ENCODE results near the gene PRKG1.

DNA sequence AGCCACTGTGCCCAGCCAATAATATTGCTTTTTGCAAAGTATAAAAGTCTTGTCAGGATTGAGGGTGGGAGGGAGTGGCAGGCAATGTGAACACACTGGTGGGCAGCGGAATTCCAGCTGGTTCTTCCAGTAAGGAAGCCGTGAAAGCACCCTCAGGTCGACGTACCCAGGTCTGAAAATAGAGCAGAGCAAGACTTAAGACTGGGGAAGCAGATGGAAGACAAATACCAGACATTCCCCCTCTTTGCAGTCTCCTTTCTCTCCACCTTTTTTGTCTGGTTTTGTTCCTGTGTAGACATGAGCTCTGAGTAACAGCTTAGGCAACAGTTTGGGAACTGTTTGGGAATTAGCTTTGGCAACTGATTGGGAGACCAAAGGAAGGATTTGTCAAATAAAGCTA, 642.7 kb downstream of the PRKG1 start:
- TF ChIP-seq CTCF (IDR thresholded peaks at IDR 0.05), result no peak
- no peak for TF ChIP-seq POLR2A (IDR thresholded peaks at IDR 0.05)
